Stimulated activated naive CD8-positive, alpha-beta T cell treated with anti-CD3 and anti-CD28 coated beads, Interleukin-15, amount 100 ng/mL, for 72 hours (primary cell): Measurements from ENCODE around the gene NSMCE3.

ENCODE experiments used
- ATAC-seq: fragments of 150-1000 bp; cut with Tn5 transposase; 2 replicates; pipeline ENCODE4 v1.10.0; 2021; ENCODE audit warnings: mild to moderate bottlenecking, moderate library complexity
- DNase-seq, 2 donors: peaks; one replicate each; pipeline ENCODE4 v3.0.0; 2021 to 2022
- H3K27ac Mint-ChIP-seq, 2 donors: one replicate each; pipeline ENCODE4 v1.8.0; 2022; ENCODE audit warnings: mild to moderate bottlenecking in 2 of 2, mixed read lengths in 2 of 2, moderate library complexity in 2 of 2
- H3K27me3 Mint-ChIP-seq: one replicate; pipeline ENCODE4 v1.8.0; 2022; ENCODE audit warnings: mixed read lengths
- H3K4me1 Mint-ChIP-seq: one replicate; pipeline ENCODE4 v1.8.0; 2022; ENCODE audit warnings: mild to moderate bottlenecking, mixed read lengths
- H3K4me3 Mint-ChIP-seq, 2 donors: one replicate each; pipeline ENCODE4 v1.8.0; 2022; ENCODE audit warnings: mild to moderate bottlenecking in 2 of 2, mixed read lengths in 2 of 2, moderate library complexity in 1 of 2
- H3K9me3 Mint-ChIP-seq, 2 donors: one replicate each; pipeline ENCODE4 v1.8.0; 2022; ENCODE audit warnings: mixed read lengths in 2 of 2

NSMCE3 gene

GRCh38 chr15:29269485-29270168 lies at the start of gene NSMCE3:
NSMCE3 (minus strand) TSS chr15:29269822; CDS start chr15:29269705, 117 bp downstream.
- Mint-ChIP-seq H3K27me3 (no peaks in the 10 kb centered on the region), H3K27ac (peak within 1 kb of the TSS; percentile 98 to 99), H3K9me3 (no peaks in the 10 kb centered on the region), H3K4me1 (peaks cover 42% of the 10 kb centered on the region), H3K4me3 (peak within 1 kb of the TSS; percentile 98 to 99)
- DNase-seq (peak; percentile 89 to 93), ATAC-seq (peak; percentile 95)

GRCh38 chr15:29316422-29316821 lies 46.8 kb upstream of the NSMCE3 start:
- H3K4me3 Mint-ChIP-seq: no peak overlapping the region
- DNase-seq (no peak), ATAC-seq (no peak)
- H3K27ac Mint-ChIP-seq: no peak overlapping the region
- peaks cover 11% of the 10 kb centered on the region for H3K27me3 Mint-ChIP-seq
- H3K4me1 Mint-ChIP-seq: no peaks in the 10 kb centered on the region
- peaks cover 12 to 17% of the 10 kb centered on the region in 2 donors for H3K9me3 Mint-ChIP-seq

- Mint-ChIP-seq H3K27ac (peak overlapping the region in 1 of 2 donors; percentile 21), H3K27me3 (no peaks in the 10 kb centered on the region), H3K9me3 (no peaks in the 10 kb centered on the region), H3K4me3 (no peak overlapping the region), H3K4me1 (no peaks in the 10 kb centered on the region)
- ATAC-seq: no peak
- DNase-seq: no peak
Measured at GRCh38 chr15:29312387-29312786, 42.8 kb upstream of the NSMCE3 start.

GRCh38 chr15:29311696-29312095 lies 42.1 kb upstream of the NSMCE3 start:
- no peak overlapping the region for H3K4me3 Mint-ChIP-seq
- H3K4me1 Mint-ChIP-seq: no peaks in the 10 kb centered on the region
- ATAC-seq: no peak
- no peak for DNase-seq
- H3K9me3 Mint-ChIP-seq: no peaks in the 10 kb centered on the region
- no peaks in the 10 kb centered on the region for H3K27me3 Mint-ChIP-seq
- no peak overlapping the region for H3K27ac Mint-ChIP-seq

- Mint-ChIP-seq H3K27me3 (peaks cover 13% of the 10 kb centered on the region), H3K9me3 (no peaks in the 10 kb centered on the region), H3K4me3 (no peak overlapping the region), H3K4me1 (no peaks in the 10 kb centered on the region), H3K27ac (no peak overlapping the region)
- ATAC-seq (no peak), DNase-seq (no peak)
Measured at GRCh38 chr15:29309139-29309538, 39.5 kb upstream of the NSMCE3 start.

GRCh38 chr15:29308299-29308698 lies 38.7 kb upstream of the NSMCE3 start:
- H3K4me1 Mint-ChIP-seq: no peaks in the 10 kb centered on the region
- no peak overlapping the region for H3K4me3 Mint-ChIP-seq
- H3K27ac Mint-ChIP-seq: no peak overlapping the region
- no peak for ATAC-seq
- no peak for DNase-seq
- peaks cover 13% of the 10 kb centered on the region for H3K27me3 Mint-ChIP-seq
- H3K9me3 Mint-ChIP-seq: no peaks in the 10 kb centered on the region

- peaks cover 13% of the 10 kb centered on the region for H3K27me3 Mint-ChIP-seq
- no peak for ATAC-seq
- no peak overlapping the region for H3K4me3 Mint-ChIP-seq
- no peak for DNase-seq
- H3K4me1 Mint-ChIP-seq: no peaks in the 10 kb centered on the region
- no peaks in the 10 kb centered on the region for H3K9me3 Mint-ChIP-seq
- no peak overlapping the region for H3K27ac Mint-ChIP-seq
Measured at GRCh38 chr15:29305556-29305955, 35.9 kb upstream of the NSMCE3 start.

- Mint-ChIP-seq H3K4me3 (no peak overlapping the region), H3K9me3 (peaks cover 0 to 6% of the 10 kb centered on the region in 2 donors), H3K4me1 (no peaks in the 10 kb centered on the region), H3K27ac (peak overlapping the region in 1 of 2 donors; percentile 35), H3K27me3 (peaks cover 18% of the 10 kb centered on the region)
- ATAC-seq: no peak
- no peak for DNase-seq
Measured at GRCh38 chr15:29302871-29303270, 33.2 kb upstream of the NSMCE3 start.

DNA sequence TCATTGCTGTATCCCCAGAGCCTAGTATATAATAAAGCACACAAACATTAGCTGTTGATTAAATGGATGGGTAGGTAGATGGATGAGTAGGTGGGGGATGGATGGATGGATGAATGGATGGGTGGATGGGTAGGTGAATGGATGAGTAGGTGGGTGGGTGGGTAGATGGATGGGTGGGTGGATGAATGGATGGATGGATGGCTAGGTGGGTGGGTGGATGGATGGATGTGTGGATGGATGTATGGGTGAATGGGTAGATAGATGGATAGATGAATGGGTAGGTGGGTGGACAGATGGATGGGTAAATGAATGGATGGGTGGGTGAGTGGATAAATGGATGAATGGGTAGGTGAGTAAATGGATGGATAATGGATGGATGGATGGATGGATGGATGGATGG lies 30.2 kb upstream of the NSMCE3 start:
- peaks cover 0 to 6% of the 10 kb centered on the region in 2 donors for H3K9me3 Mint-ChIP-seq
- no peak for ATAC-seq
- DNase-seq: no peak
- H3K4me1 Mint-ChIP-seq: no peaks in the 10 kb centered on the region
- no peak overlapping the region for H3K4me3 Mint-ChIP-seq
- no peak overlapping the region for H3K27ac Mint-ChIP-seq
- peaks cover 5% of the 10 kb centered on the region for H3K27me3 Mint-ChIP-seq

DNA sequence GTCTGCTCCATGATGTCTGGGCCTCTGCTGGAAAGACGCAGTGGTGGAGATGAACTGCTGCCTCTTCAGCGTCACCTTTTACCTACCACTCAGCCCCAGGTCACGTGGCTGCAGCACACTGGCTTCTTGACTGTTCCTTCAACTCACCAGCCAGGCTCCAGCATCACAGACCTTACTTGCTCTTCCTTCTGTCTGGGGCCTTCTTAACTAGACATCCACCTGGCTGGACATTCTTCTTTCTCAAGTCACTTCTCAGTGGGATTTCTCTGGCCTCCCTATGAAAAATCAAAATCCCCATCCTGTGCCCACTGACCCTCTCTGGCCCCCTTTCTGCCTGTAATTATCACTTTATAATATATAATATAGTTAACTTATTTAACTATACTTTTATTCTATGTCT lies 29.7 kb upstream of the NSMCE3 start:
- Mint-ChIP-seq H3K4me1 (no peaks in the 10 kb centered on the region), H3K27ac (no peak overlapping the region), H3K4me3 (no peak overlapping the region), H3K9me3 (peaks cover 0 to 6% of the 10 kb centered on the region in 2 donors), H3K27me3 (peaks cover 5% of the 10 kb centered on the region)
- DNase-seq (no peak), ATAC-seq (no peak)

- ATAC-seq (no peak), DNase-seq (no peak)
- Mint-ChIP-seq H3K27me3 (peaks cover 5% of the 10 kb centered on the region), H3K27ac (no peak overlapping the region), H3K4me3 (no peak overlapping the region), H3K9me3 (peaks cover 0 to 3% of the 10 kb centered on the region in 2 donors), H3K4me1 (no peaks in the 10 kb centered on the region)
Measured at GRCh38 chr15:29294732-29295325, 25.2 kb upstream of the NSMCE3 start.

- no peaks in the 10 kb centered on the region for H3K4me1 Mint-ChIP-seq
- ATAC-seq: no peak
- H3K9me3 Mint-ChIP-seq: no peaks in the 10 kb centered on the region
- no peak for DNase-seq
- H3K4me3 Mint-ChIP-seq: no peak overlapping the region
- H3K27ac Mint-ChIP-seq: no peak overlapping the region
- no peaks in the 10 kb centered on the region for H3K27me3 Mint-ChIP-seq
Measured at GRCh38 chr15:29291067-29291845, 21.6 kb upstream of the NSMCE3 start.

DNA sequence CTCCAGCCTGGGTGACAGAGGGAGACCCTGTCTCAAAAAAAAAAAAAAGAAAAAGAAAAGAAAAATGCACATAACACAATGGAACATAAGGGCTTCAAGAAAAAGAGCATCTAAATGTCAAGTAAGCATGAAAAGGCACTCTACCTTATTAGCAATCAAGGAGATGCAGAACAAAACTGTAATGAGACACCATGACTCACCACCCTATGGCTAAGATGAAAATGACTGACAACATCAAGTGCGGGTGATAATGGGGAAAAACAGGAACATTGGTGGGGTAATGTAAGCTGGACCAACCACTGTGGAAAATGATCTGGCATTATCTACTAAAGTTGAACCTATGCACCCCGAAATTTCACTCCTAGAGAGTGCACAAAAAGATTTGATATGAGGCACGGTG lies 19.6 kb upstream of the NSMCE3 start:
- Mint-ChIP-seq H3K9me3 (no peaks in the 10 kb centered on the region), H3K27ac (no peak overlapping the region), H3K27me3 (peaks cover 18% of the 10 kb centered on the region), H3K4me1 (no peaks in the 10 kb centered on the region), H3K4me3 (no peak overlapping the region)
- DNase-seq: no peak
- ATAC-seq: no peak

GRCh38 chr15:29285386-29285785 lies 15.8 kb upstream of the NSMCE3 start:
- DNase-seq: no peak
- H3K4me1 Mint-ChIP-seq: no peaks in the 10 kb centered on the region
- H3K27me3 Mint-ChIP-seq: peaks cover 43% of the 10 kb centered on the region
- H3K4me3 Mint-ChIP-seq: no peak overlapping the region
- ATAC-seq: no peak
- no peak overlapping the region for H3K27ac Mint-ChIP-seq
- no peaks in the 10 kb centered on the region for H3K9me3 Mint-ChIP-seq

DNA sequence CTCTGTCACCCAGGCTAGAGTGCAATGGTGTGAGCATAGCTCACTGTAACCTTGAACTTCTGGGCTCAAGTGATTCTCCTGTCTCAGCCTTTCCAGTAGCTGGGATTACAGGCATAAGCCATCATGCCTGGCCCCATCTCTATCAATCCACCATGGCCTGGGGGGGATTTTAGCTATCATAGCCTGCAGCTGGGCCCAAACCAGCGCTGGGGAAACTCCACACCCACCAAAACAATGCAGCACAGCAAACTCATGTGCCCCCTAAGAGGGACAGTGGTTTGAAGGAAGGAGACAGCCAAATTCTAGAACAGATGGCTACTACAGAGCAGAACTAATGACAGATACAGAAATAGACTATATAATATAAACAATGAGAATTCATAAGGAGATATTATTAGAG lies 13.8 kb upstream of the NSMCE3 start:
- Mint-ChIP-seq H3K27ac (no peak overlapping the region), H3K27me3 (peaks cover 49% of the 10 kb centered on the region), H3K4me1 (no peaks in the 10 kb centered on the region), H3K9me3 (no peaks in the 10 kb centered on the region), H3K4me3 (no peak overlapping the region)
- no peak for ATAC-seq
- no peak for DNase-seq

GRCh38 chr15:29280514-29280913 lies 10.9 kb upstream of the NSMCE3 start:
- Mint-ChIP-seq H3K27me3 (peaks cover 45% of the 10 kb centered on the region), H3K4me1 (no peaks in the 10 kb centered on the region), H3K9me3 (no peaks in the 10 kb centered on the region), H3K27ac (no peak overlapping the region), H3K4me3 (no peak overlapping the region)
- DNase-seq (no peak), ATAC-seq (no peak)
